Fibroblast of lung (primary cell): ENCODE measurements around the gene FGGY.

Source experiments
- CTCF ChIP-seq, 2 donors: IDR thresholded peaks in 1 of 2; conservative IDR thresholded peaks in 1 of 2; 1 replicate in 1 of 2; 2 replicates in 1 of 2; pipeline ENCODE4 v1.5.1; 2011 to 2012; ENCODE audit warnings: low read length in 2 of 2, control low read depth in 1 of 2, inconsistent platforms in 1 of 2, low read depth in 1 of 2, mild to moderate bottlenecking in 1 of 2
- EZH2 ChIP-seq: IDR thresholded peaks from 2 replicates; pipeline ENCODE4 v1.5.1; 2012; ENCODE audit warnings: low read length, control low read depth, mild to moderate bottlenecking; ENCODE audit errors: missing control alignments

GRCh38 chr1:59288046-59288445, 8.8 kb upstream of the FGGY start:
- TF ChIP-seq CTCF (conservative IDR thresholded peaks at IDR 0.05 in 1 of 2, IDR thresholded peaks at IDR 0.05 in 1 of 2; ENCODE audit: low read depth in 1 of 2, low read length in 2 of 2) (no peak), EZH2 (no peak)
